Metanephros (tissue), 2 donors: ENCODE results near the gene TERT. TPM values are rescaled to one million over a fixed set of nuclear protein-coding genes. Genes with fewer than 3 reads are reported as not detected.

ENCODE experiments used
- small RNA-seq: library from RNA; depleted of rRNA; stranded (forward); fragments of <200 nt; gene quantifications from one replicate; pipeline ENCODE3, GENCODE V24; 2014; ENCODE audit warnings: low replicate concordance
- total RNA-seq: library from RNA; depleted of rRNA; stranded (reverse); fragments of >200 nt; gene quantifications from one replicate; pipeline ENCODE4 v1.2.3, GENCODE V29; 2014

Gene TERT
- 0.47 TPM for total RNA-seq

GRCh38 chr5:1294835-1295649 lies at the start of gene TERT:
Gene TERT, minus strand, starts transcription at chr5:1295068. Its CDS starts 79 bp downstream, at chr5:1294989.

GRCh38 chr5:1225081-1225480 lies 69.8 kb downstream of the TERT start, which contains the start of gene SLC6A18:
Gene SLC6A18, plus strand, starts transcription at chr5:1225381. Its CDS starts 97 bp downstream, at chr5:1225478.

Small RNA genes lying within 50 kb of the gene (small RNA-seq; reads per million reads assigned to genes)
- not detected for gene MIR4457

Other genes starting within 250 kb of the TERT start
- 56.3 TPM for gene SLC12A7, start 183.0 kb downstream of the TERT start, total RNA-seq
- 33.0 TPM for gene SLC6A19, start 93.5 kb downstream of the TERT start, total RNA-seq
- 0.70 TPM for gene SLC6A18, start 69.7 kb downstream of the TERT start, total RNA-seq
- 158 TPM for gene CLPTM1L, start 50.0 kb upstream of the TERT start, total RNA-seq
- 0.41 TPM for gene SLC6A3, start 150.4 kb upstream of the TERT start, total RNA-seq
- 42.2 TPM for gene LPCAT1, start 228.9 kb upstream of the TERT start, total RNA-seq